DOHH2 (cell line): Measurements from ENCODE around the gene GRID1.

ENCODE experiments used
- H3F3A ChIP-seq: fragments of 200-600 bp; sonication (generic), shearing (Covaris generic); 2 replicates; pipeline ENCODE4 v1.6.0; 2016; ENCODE audit warnings: antibody characterized with exemption, mild to moderate bottlenecking; ENCODE audit not compliant: control insufficient read depth, insufficient read depth
- H3K27ac ChIP-seq: fragments of 200-600 bp; sonication (generic); 2 replicates; pipeline ENCODE4 v1.5.1; 2014; ENCODE audit warnings: low read depth, mild to moderate bottlenecking, low read length, moderate library complexity
- H3K27me3 ChIP-seq: fragments of 200-600 bp; sonication (generic); 2 replicates; pipeline ENCODE4 v1.6.1; 2014; ENCODE audit warnings: mild to moderate bottlenecking, low read length, mixed read lengths; ENCODE audit not compliant: control insufficient read depth
- H3K36me3 ChIP-seq: fragments of 200-600 bp; sonication (generic); 2 replicates; pipeline ENCODE4 v1.6.1; 2014; ENCODE audit warnings: mild to moderate bottlenecking, low read length, moderate library complexity, mixed read lengths; ENCODE audit not compliant: control insufficient read depth
- H3K4me1 ChIP-seq: fragments of 200-600 bp; sonication (generic); 2 replicates; pipeline ENCODE4 v1.6.1; 2014; ENCODE audit warnings: mild to moderate bottlenecking, low read length, mixed read lengths; ENCODE audit not compliant: control insufficient read depth
- H3K4me2 ChIP-seq: fragments of 200-600 bp; sonication (generic); 2 replicates; pipeline ENCODE4 v1.6.0; 2014; ENCODE audit warnings: mild to moderate bottlenecking, low read length, moderate library complexity
- H3K4me3 ChIP-seq: fragments of 200-600 bp; sonication (generic); 2 replicates; pipeline ENCODE4 v1.5.1; 2014; ENCODE audit warnings: mild to moderate bottlenecking, low read length, mixed read lengths
- H3K79me2 ChIP-seq: fragments of 200-600 bp; sonication (generic); 2 replicates; pipeline ENCODE4 v1.6.1; 2014; ENCODE audit warnings: mild to moderate bottlenecking, low read length, mixed read lengths; ENCODE audit not compliant: control insufficient read depth
- H3K9me2 ChIP-seq: fragments of 200-600 bp; sonication (generic); replicated peaks from 2 replicates; pipeline ENCODE4 v1.6.1; 2014; ENCODE audit warnings: mild to moderate bottlenecking, low read length, mixed read lengths; ENCODE audit not compliant: control insufficient read depth
- H3K9me3 ChIP-seq: fragments of 200-600 bp; sonication (generic); 2 replicates; pipeline ENCODE4 v1.6.1; 2014; ENCODE audit warnings: antibody characterized with exemption, low read length, mixed read lengths; ENCODE audit not compliant: control insufficient read depth, insufficient read depth
- H4K20me1 ChIP-seq: fragments of 200-600 bp; sonication (generic); 2 replicates; pipeline ENCODE4 v1.6.0; 2014; ENCODE audit warnings: low read depth, mild to moderate bottlenecking, antibody characterized with exemption, low read length, moderate library complexity; ENCODE audit not compliant: control insufficient read depth, insufficient read depth
- EZH2phosphoT487 ChIP-seq: fragments of 200-600 bp; sonication (generic); IDR thresholded peaks from 2 replicates; pipeline ENCODE4 v1.6.1; 2017; ENCODE audit warnings: borderline replicate concordance, mild to moderate bottlenecking, antibody characterized with exemption, low read length, moderate library complexity, mixed read lengths
- TF ChIP-seq, protein P1 (sequence below): fragments of 200-600 bp; sonication (generic); IDR thresholded peaks from one replicate; pipeline ENCODE4 v1.5.1; 2014; ENCODE audit warnings: antibody characterized with exemption, mild to moderate bottlenecking, low read depth, low read length; ENCODE audit not compliant: poor library complexity, severe bottlenecking

Gene GRID1

DNA sequence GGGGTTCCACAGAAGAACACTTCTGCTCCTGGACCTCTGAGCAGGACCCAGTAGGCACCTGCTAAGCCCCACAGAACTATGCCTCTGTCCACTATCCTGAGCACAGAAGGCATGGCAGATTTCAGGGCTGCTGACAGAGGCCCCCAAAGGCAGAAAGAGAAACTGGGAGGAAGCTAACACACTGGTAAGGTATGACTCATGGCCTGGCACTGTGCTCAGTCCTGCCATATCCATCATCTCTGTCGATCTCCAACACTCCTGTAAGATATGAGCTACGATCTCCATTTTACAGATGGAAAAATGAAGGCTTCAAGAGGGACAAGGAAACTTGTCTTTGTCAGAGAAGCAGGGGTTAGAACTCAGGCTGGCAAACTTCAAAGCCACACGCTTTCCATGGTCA is 62.2 kb downstream of the GRID1 start:
- TF ChIP-seq EZH2phosphoT487 = no peak
- TF ChIP-seq, protein P1, sequence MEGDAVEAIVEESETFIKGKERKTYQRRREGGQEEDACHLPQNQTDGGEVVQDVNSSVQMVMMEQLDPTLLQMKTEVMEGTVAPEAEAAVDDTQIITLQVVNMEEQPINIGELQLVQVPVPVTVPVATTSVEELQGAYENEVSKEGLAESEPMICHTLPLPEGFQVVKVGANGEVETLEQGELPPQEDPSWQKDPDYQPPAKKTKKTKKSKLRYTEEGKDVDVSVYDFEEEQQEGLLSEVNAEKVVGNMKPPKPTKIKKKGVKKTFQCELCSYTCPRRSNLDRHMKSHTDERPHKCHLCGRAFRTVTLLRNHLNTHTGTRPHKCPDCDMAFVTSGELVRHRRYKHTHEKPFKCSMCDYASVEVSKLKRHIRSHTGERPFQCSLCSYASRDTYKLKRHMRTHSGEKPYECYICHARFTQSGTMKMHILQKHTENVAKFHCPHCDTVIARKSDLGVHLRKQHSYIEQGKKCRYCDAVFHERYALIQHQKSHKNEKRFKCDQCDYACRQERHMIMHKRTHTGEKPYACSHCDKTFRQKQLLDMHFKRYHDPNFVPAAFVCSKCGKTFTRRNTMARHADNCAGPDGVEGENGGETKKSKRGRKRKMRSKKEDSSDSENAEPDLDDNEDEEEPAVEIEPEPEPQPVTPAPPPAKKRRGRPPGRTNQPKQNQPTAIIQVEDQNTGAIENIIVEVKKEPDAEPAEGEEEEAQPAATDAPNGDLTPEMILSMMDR = no peak
- no peaks in the 10 kb centered on the region for H3K9me3 ChIP-seq
- H3K4me3 ChIP-seq = no peak overlapping the region
- no peaks in the 10 kb centered on the region for H3K36me3 ChIP-seq
- H3K27me3 ChIP-seq = peaks cover 5% of the 10 kb centered on the region; the same call in 1 of the 2 replicates
- H3K79me2 ChIP-seq = no peaks in the 10 kb centered on the region
- no peak overlapping the region for H3K4me2 ChIP-seq
- H3K4me1 ChIP-seq = no peaks in the 10 kb centered on the region
- no peak overlapping the region for H3K27ac ChIP-seq
- no peaks in the 10 kb centered on the region for H3K9me2 ChIP-seq
- H3F3A ChIP-seq = no peaks in the 10 kb centered on the region
- H4K20me1 ChIP-seq = no peaks in the 10 kb centered on the region

DNA sequence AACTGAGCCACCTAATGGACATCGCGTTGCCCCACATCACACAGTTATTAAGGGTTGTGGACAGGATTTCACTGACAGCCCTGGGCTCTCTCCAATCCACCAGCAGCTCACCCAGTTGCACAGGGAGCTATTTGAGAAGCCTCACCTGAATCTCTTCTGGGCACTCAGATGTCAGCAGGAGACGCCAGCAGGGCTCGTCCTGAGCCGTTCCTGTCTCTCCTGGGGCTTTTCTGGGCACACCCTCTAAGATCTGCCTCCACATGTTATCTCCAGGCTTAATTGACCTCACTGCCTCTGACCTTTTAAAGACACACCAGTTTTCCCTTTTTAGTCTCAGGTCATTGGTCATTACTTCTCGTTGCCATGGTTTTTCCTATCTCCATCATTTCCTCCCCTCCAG is 63.0 kb downstream of the GRID1 start:
- Histone ChIP-seq H3K9me2 (no peaks in the 10 kb centered on the region), H3K4me3 (no peak overlapping the region), H3K27me3 (peaks cover 5% of the 10 kb centered on the region; the same call in 1 of the 2 replicates), H3K4me1 (no peaks in the 10 kb centered on the region), H4K20me1 (no peaks in the 10 kb centered on the region), H3K79me2 (no peaks in the 10 kb centered on the region), H3K4me2 (no peak overlapping the region), H3K27ac (no peak overlapping the region), H3F3A (no peaks in the 10 kb centered on the region), H3K9me3 (no peaks in the 10 kb centered on the region), H3K36me3 (no peaks in the 10 kb centered on the region)
- TF ChIP-seq, protein P1 = no peak
- no peak for TF ChIP-seq EZH2phosphoT487

- TF ChIP-seq, protein P1 = no peak
- no peak for TF ChIP-seq EZH2phosphoT487
Measured at GRCh38 chr10:86301971-86302370, 64.6 kb downstream of the GRID1 start.

More at GRCh38 chr10:86301971-86302370, 64.6 kb downstream of the GRID1 start:
- Histone ChIP-seq H3K9me3 (no peaks in the 10 kb centered on the region), H3K27ac (no peak overlapping the region), H3K9me2 (no peaks in the 10 kb centered on the region), H3F3A (no peaks in the 10 kb centered on the region), H3K27me3 (peaks cover 5% of the 10 kb centered on the region; the same call in 1 of the 2 replicates), H4K20me1 (no peaks in the 10 kb centered on the region), H3K4me3 (no peak overlapping the region), H3K36me3 (no peaks in the 10 kb centered on the region), H3K4me1 (no peaks in the 10 kb centered on the region), H3K4me2 (no peak overlapping the region), H3K79me2 (no peaks in the 10 kb centered on the region)
